ENCODE measurements around the gene ABCC11.

The ABCC11 gene

DNA sequence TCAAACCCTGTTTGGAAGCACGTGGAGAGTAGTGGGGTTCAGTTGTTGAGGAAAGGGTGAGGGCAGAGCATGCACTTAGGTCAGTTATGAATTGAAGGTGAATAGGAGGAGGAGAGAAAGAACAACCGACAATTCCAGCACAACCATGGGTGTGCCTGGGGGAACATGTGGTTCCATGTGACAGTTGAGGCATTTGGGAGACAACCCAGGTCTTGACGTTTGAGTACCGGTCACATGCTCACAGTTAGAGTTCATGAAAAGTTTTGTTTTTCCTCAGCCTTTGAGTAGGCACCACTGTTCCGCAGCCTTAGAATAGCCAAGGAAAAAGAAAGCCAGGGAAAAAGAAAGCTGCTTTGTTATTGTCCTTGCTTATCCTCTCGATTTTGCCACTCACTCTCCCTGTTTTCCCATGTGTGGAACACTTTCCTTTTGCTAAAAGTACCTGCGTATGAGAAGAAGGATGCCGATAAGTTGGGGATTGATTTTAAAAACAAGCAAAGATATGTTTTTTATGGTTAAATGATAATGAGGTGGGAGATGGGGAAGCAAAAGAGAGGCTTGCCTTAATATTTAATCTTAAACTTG is 25.6 kb upstream of the ABCC11 start:
- TF ChIP-seq POLR2AphosphoS5 (IDR thresholded peaks at IDR 0.05; ENCODE audit: low read depth, low read length) (no peak), FOXP2 (optimal IDR thresholded peaks at IDR 0.05; ENCODE audit: borderline replicate concordance, extremely low read depth, extremely low read length, insufficient read depth) (no peak), SIN3A (IDR thresholded peaks at IDR 0.05; ENCODE audit: borderline replicate concordance, insufficient read depth, low read length) (no peak), TAF1 (IDR thresholded peaks at IDR 0.05; ENCODE audit: borderline replicate concordance, insufficient read depth, low read length) (no peak)
- TF ChIP-seq, protein P1, sequence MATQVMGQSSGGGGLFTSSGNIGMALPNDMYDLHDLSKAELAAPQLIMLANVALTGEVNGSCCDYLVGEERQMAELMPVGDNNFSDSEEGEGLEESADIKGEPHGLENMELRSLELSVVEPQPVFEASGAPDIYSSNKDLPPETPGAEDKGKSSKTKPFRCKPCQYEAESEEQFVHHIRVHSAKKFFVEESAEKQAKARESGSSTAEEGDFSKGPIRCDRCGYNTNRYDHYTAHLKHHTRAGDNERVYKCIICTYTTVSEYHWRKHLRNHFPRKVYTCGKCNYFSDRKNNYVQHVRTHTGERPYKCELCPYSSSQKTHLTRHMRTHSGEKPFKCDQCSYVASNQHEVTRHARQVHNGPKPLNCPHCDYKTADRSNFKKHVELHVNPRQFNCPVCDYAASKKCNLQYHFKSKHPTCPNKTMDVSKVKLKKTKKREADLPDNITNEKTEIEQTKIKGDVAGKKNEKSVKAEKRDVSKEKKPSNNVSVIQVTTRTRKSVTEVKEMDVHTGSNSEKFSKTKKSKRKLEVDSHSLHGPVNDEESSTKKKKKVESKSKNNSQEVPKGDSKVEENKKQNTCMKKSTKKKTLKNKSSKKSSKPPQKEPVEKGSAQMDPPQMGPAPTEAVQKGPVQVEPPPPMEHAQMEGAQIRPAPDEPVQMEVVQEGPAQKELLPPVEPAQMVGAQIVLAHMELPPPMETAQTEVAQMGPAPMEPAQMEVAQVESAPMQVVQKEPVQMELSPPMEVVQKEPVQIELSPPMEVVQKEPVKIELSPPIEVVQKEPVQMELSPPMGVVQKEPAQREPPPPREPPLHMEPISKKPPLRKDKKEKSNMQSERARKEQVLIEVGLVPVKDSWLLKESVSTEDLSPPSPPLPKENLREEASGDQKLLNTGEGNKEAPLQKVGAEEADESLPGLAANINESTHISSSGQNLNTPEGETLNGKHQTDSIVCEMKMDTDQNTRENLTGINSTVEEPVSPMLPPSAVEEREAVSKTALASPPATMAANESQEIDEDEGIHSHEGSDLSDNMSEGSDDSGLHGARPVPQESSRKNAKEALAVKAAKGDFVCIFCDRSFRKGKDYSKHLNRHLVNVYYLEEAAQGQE (IDR thresholded peaks at IDR 0.05; ENCODE audit: insufficient read depth in 1 of 2, low read depth in 2 of 2, low read length in 2 of 2) = no peak

DNA sequence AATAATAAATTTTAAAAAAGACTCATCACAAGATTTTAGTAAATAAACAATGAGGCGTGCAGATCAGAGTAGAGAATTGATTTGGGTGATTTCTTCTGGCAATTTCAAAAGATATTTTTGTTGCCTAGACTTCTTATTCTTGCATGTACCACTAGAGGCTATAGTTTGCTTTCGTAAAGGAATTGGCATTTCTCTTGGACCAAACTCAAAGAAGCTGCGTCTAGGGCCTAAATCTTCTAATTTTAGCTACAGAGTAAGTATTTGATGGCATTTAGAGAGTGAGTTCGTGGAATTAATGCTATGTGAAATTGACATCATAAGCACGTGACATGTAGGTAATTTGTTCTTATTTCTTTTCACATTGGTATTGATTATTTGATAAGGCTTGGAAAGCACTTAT is 24.4 kb upstream of the ABCC11 start:
- TF ChIP-seq, protein P1 (IDR thresholded peaks at IDR 0.05; ENCODE audit: insufficient read depth in 1 of 2, low read depth in 2 of 2, low read length in 2 of 2) = no peak

DNA sequence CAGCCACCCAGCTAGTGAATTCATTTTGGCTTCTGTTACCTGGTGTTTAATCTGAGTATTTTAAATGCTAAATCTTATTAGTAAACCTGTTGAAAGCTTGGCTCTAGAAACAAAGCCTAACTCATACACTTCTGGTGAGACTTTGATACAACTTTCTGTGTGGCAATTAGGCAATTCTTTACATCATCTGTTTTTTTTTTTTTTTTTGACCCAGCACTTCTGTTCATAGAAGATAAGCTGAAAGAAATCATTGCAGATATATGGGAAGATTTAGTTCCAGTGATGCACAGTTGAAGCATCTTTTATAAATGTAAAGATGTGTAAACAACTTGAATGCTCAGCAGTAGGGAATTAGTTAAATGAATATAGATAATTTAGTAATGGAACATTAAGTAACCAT is 21.7 kb upstream of the ABCC11 start:
- TF ChIP-seq FOXP2 (optimal IDR thresholded peaks at IDR 0.05; ENCODE audit: borderline replicate concordance, extremely low read depth, extremely low read length, insufficient read depth) = no peak
- TF ChIP-seq, protein P1 (IDR thresholded peaks at IDR 0.05; ENCODE audit: insufficient read depth in 1 of 2, low read depth in 2 of 2, low read length in 2 of 2) = no peak
- TF ChIP-seq POLR2AphosphoS5 (IDR thresholded peaks at IDR 0.05; ENCODE audit: low read depth, low read length) = no peak
- TF ChIP-seq SIN3A (IDR thresholded peaks at IDR 0.05; ENCODE audit: borderline replicate concordance, insufficient read depth, low read length) = no peak
- TF ChIP-seq TAF1 (IDR thresholded peaks at IDR 0.05; ENCODE audit: borderline replicate concordance, insufficient read depth, low read length) = no peak

DNA sequence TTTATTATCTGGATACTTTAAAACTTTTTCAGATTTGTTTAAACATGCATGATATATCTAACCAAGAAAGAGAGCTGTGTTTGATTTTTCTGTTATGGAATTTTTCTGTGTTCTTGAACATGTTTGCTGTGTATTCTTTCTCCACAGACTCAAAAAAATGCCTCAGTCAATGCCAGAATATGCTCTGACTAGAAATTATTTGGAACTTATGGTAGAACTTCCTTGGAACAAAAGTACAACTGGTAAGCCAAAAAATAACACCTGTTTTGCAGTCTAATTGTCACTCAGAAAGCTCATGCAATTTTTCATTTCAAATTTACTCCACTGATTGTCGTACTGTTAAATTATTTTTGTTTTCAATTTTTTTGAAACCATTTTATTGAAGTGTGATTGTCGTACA is 15.3 kb upstream of the ABCC11 start:
- TF ChIP-seq FOXP2 (optimal IDR thresholded peaks at IDR 0.05; ENCODE audit: borderline replicate concordance, extremely low read depth, extremely low read length, insufficient read depth) (no peak), POLR2AphosphoS5 (IDR thresholded peaks at IDR 0.05; ENCODE audit: low read depth, low read length) (no peak)

DNA sequence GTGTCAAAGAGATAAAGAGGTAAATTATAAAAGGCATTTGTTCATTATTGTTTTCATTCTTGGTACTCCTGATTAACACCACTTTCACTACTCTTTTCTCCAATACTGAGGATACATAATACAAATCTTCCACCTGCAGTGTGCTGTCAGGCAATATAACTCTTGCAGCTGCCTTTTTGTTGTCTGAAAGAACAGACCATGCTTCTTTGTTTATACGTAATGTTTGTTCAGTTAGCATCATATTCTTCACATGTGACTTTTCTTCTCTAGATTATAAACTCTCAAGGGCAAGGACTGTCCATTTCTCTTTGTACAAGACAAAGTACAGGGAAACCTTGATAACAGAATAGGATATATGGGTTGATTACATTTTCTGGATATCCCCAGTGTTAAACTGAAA is 14.2 kb upstream of the ABCC11 start:
- TF ChIP-seq POLR2AphosphoS5 (IDR thresholded peaks at IDR 0.05; ENCODE audit: low read depth, low read length) (no peak), SIN3A (IDR thresholded peaks at IDR 0.05; ENCODE audit: borderline replicate concordance, insufficient read depth, low read length) (no peak), TAF1 (IDR thresholded peaks at IDR 0.05; ENCODE audit: borderline replicate concordance, insufficient read depth, low read length) (no peak), FOXP2 (optimal IDR thresholded peaks at IDR 0.05; ENCODE audit: borderline replicate concordance, extremely low read depth, extremely low read length, insufficient read depth) (no peak)
- TF ChIP-seq, protein P1 (IDR thresholded peaks at IDR 0.05; ENCODE audit: insufficient read depth in 1 of 2, low read depth in 2 of 2, low read length in 2 of 2) = no peak

All from PFSK-1 (cell line).